Measurements from ENCODE around the gene ABHD12B.

The ABHD12B gene

DNA sequence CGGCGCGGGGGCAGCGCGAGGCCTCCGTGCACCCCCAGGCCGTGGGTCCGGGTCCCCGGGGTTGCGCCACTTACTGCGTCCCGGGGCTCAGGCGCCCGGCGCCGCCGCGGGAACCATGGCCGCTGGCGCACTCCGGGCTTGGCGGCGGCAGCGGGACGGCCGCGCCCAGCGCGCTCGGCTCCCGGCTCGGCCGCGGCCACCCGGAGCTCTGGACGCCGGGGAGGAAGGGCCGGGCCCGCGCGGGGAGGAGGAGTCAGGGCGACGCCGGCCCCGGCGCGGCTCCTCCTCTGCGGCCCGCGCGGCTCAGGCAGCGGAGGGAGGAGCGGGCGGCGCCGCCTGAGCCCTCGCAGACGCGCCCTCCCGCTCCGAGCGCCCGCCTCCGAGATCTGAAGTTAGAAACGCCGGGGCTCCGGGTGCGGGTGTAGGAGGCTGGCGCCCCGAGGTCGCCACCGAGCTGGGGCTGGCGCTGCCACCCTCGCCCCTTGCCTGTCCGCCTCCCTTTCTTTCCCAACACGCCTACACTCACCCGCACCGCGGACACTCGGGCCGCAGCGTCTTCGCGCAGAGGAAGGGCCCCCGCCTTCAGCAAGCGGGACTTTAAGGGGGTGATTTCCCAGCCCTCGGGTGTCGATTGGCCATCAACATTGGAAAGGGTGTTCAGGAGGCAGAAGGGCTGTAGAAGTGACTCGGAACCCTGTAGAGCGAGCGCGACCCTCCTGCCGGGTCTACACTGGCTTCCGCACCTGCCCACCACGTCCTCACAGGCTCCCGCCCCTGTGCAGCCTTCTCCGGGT lies 40.7 kb upstream of the ABHD12B start, which contains the start of gene NIN:
NIN (minus strand) TSS at position 231 of the 794 bp plus-strand sequence. CDS start 9,106 bp downstream, outside the sequence.
- peak within 1 kb of the TSS; percentile 87 for H3K27ac ChIP-seq (replicated peaks)
- H3K27me3 ChIP-seq (ENCODE audit: insufficient read depth, poor library complexity, severe bottlenecking) = no peaks in the 10 kb centered on the region
- H3K4me3 ChIP-seq (replicated peaks; ENCODE audit: insufficient read depth, low read length) = peak within 1 kb of the TSS; percentile 78
- TF ChIP-seq, protein P1, sequence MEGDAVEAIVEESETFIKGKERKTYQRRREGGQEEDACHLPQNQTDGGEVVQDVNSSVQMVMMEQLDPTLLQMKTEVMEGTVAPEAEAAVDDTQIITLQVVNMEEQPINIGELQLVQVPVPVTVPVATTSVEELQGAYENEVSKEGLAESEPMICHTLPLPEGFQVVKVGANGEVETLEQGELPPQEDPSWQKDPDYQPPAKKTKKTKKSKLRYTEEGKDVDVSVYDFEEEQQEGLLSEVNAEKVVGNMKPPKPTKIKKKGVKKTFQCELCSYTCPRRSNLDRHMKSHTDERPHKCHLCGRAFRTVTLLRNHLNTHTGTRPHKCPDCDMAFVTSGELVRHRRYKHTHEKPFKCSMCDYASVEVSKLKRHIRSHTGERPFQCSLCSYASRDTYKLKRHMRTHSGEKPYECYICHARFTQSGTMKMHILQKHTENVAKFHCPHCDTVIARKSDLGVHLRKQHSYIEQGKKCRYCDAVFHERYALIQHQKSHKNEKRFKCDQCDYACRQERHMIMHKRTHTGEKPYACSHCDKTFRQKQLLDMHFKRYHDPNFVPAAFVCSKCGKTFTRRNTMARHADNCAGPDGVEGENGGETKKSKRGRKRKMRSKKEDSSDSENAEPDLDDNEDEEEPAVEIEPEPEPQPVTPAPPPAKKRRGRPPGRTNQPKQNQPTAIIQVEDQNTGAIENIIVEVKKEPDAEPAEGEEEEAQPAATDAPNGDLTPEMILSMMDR (IDR thresholded peaks at IDR 0.05; ENCODE audit: insufficient read depth, low read length) = no peak
- TF ChIP-seq SPI1 (IDR thresholded peaks at IDR 0.05; ENCODE audit: borderline replicate concordance, low read depth) (no peak), POLR2AphosphoS5 (IDR thresholded peaks at IDR 0.05; ENCODE audit: low read depth) (no peak), GABPA (IDR thresholded peaks at IDR 0.05; ENCODE audit: low read depth) (no peak)
- TF ChIP-seq, protein P2, sequence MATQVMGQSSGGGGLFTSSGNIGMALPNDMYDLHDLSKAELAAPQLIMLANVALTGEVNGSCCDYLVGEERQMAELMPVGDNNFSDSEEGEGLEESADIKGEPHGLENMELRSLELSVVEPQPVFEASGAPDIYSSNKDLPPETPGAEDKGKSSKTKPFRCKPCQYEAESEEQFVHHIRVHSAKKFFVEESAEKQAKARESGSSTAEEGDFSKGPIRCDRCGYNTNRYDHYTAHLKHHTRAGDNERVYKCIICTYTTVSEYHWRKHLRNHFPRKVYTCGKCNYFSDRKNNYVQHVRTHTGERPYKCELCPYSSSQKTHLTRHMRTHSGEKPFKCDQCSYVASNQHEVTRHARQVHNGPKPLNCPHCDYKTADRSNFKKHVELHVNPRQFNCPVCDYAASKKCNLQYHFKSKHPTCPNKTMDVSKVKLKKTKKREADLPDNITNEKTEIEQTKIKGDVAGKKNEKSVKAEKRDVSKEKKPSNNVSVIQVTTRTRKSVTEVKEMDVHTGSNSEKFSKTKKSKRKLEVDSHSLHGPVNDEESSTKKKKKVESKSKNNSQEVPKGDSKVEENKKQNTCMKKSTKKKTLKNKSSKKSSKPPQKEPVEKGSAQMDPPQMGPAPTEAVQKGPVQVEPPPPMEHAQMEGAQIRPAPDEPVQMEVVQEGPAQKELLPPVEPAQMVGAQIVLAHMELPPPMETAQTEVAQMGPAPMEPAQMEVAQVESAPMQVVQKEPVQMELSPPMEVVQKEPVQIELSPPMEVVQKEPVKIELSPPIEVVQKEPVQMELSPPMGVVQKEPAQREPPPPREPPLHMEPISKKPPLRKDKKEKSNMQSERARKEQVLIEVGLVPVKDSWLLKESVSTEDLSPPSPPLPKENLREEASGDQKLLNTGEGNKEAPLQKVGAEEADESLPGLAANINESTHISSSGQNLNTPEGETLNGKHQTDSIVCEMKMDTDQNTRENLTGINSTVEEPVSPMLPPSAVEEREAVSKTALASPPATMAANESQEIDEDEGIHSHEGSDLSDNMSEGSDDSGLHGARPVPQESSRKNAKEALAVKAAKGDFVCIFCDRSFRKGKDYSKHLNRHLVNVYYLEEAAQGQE (IDR thresholded peaks at IDR 0.05; ENCODE audit: insufficient replicate concordance, low read depth) = no peak
- peak in 1 of 2 experiments; percentile 68 for DNase-seq (ENCODE audit: low read depth in 1 of 2, low spot score in 1 of 2)

DNA sequence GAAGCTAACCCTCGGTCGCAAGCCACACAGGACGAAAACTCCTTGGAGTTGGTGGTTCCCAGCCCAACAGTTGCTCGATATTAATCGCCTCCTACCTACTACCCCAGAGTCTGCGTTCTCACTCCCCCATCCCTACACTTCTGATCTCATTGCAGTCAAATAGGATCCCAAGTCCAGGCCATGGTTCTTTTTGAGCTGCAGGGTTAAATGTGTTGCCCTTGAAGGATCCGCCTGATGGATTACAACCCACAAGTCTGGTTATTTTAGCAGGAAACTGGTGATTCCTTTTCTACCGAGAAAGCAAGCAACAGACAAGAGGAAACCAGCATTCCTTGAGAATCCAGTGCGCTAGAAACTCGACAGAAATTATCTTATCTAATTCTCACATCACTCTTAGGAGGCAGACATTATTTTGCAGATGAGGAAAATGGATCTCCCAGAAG lies 40.1 kb upstream of the ABHD12B start:
- Histone ChIP-seq H3K27me3 (ENCODE audit: insufficient read depth, poor library complexity, severe bottlenecking) (no peaks in the 10 kb centered on the region), H3K27ac (replicated peaks) (peak overlapping the region; percentile 87), H3K4me3 (replicated peaks; ENCODE audit: insufficient read depth, low read length) (peak overlapping the region; percentile 78)
- TF ChIP-seq, protein P2 (IDR thresholded peaks at IDR 0.05; ENCODE audit: insufficient replicate concordance, low read depth) = no peak
- TF ChIP-seq POLR2AphosphoS5 (IDR thresholded peaks at IDR 0.05; ENCODE audit: low read depth) (no peak), SPI1 (IDR thresholded peaks at IDR 0.05; ENCODE audit: borderline replicate concordance, low read depth) (no peak), GABPA (IDR thresholded peaks at IDR 0.05; ENCODE audit: low read depth) (no peak)
- TF ChIP-seq, protein P1 (IDR thresholded peaks at IDR 0.05; ENCODE audit: insufficient read depth, low read length) = no peak
- no peak for DNase-seq (ENCODE audit: low read depth in 1 of 2, low spot score in 1 of 2)

DNA sequence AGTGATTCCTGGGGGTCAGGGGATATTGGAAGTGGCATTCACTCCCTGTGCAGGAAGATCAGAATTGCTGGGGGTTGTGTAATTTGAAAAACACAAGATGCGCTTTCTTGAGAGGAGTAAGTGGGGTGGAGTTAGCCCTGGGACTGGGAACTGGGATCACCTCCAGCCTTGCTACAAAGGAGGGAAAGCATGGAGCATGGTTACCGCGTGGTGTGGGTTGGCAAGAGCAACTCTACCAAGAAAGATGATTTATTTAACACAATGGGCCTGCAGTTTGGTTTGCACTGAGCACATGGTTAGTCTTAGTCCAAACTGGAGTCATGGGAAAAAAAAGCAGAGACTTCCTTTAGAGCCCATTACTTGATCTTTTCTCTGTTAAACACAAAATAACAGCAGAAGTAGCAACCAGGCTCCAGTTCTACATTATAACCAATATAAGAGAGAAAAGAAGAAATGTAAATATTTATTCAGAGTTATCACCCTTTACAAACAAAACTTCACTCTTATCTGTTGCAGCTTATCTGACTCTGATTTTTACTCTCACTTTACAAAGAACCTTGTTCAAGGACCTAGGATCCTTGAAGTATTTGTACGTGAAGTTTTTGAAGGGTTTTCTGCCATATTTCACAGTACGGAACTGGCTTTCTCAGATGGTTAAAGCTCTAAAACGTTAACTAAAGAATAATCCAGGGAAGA lies 38.8 kb upstream of the ABHD12B start:
- Histone ChIP-seq H3K4me3 (replicated peaks; ENCODE audit: insufficient read depth, low read length) (no peak overlapping the region), H3K27ac (replicated peaks) (no peak overlapping the region), H3K27me3 (ENCODE audit: insufficient read depth, poor library complexity, severe bottlenecking) (no peaks in the 10 kb centered on the region)
- TF ChIP-seq, protein P2 (IDR thresholded peaks at IDR 0.05; ENCODE audit: insufficient replicate concordance, low read depth) = no peak
- no peak for TF ChIP-seq POLR2AphosphoS5 (IDR thresholded peaks at IDR 0.05; ENCODE audit: low read depth)
- TF ChIP-seq, protein P1 (IDR thresholded peaks at IDR 0.05; ENCODE audit: insufficient read depth, low read length) = no peak
- TF ChIP-seq GABPA (IDR thresholded peaks at IDR 0.05; ENCODE audit: low read depth) = no peak
- no peak for TF ChIP-seq SPI1 (IDR thresholded peaks at IDR 0.05; ENCODE audit: borderline replicate concordance, low read depth)
- DNase-seq (ENCODE audit: low read depth in 1 of 2, low spot score in 1 of 2) = no peak

Measured in HL-60 (cell line).